ENCODE data around the gene ASB18. TPM values are rescaled to one million over a fixed set of nuclear protein-coding genes. Genes with fewer than 3 reads are reported as not detected.

The ASB18 gene
- total and polyA plus RNA-seq, 2 donors (not counting 3 experiments of a cell fraction or from before 2014, with no cell fraction given), result not detected

- intact Hi-C loops (cut with micrococcal nuclease), result no loop called here
- dilution Hi-C loops (cut with MboI; ENCODE audit: extremely low pct_ligation_motif_present, low sequenced_read_pairs), result no loop called here
- ChIA-PET POLR2A (no interaction called here), CTCF (interaction anchor here (1.6 kb wide), 1 partner anchor 527 kb away, joined by 4 read pairs; no protein-coding TSS in a partner anchor)
- no peaks in the 10 kb centered on the region for H3K4me1 ChIP-seq (ENCODE audit: control insufficient read depth, extremely low read depth, insufficient read depth, low read length)
- H3K4me3 ChIP-seq (replicated peaks in 1 of 3; ENCODE audit: insufficient read depth in 1 of 3, low read depth in 1 of 3, low read length in 3 of 3), result no peak overlapping the region
- BruUV-seq (replicated peaks), result no TSS peak
- no peaks in the 10 kb centered on the region for H3K79me2 ChIP-seq (ENCODE audit: control insufficient read depth, insufficient read depth, low read length)
- FAIRE-seq (no peak), DNase-seq (ENCODE audit: low read depth, low spot score) (no peak)
- no peaks in the 10 kb centered on the region for H3K36me3 ChIP-seq (ENCODE audit: control insufficient read depth in 2 of 2, extremely low read depth in 1 of 2, insufficient read depth in 2 of 2, low read length in 2 of 2)
- TF ChIP-seq POLR2AphosphoS5 (IDR thresholded peaks at IDR 0.05; ENCODE audit: insufficient read depth, low read depth, low read length), result no peak
- no peak for TF ChIP-seq POLR2A (IDR thresholded peaks at IDR 0.05; ENCODE audit: low read depth, low read length)
- TF ChIP-seq MYC (IDR thresholded peaks at IDR 0.05; ENCODE audit: low read depth, low read length), result no peak
- no peak for TF ChIP-seq FOS (IDR thresholded peaks at IDR 0.05; ENCODE audit: borderline replicate concordance, insufficient read depth, low read length)
- TF ChIP-seq CTCF (IDR thresholded peaks at IDR 0.05; ENCODE audit: extremely low read depth in 1 of 2, insufficient read depth in 1 of 2, low read depth in 1 of 2, low read length in 2 of 2), result no peak
- TF ChIP-seq EZH2 (IDR thresholded peaks at IDR 0.05; ENCODE audit: borderline replicate concordance, low read depth, low read length, severe bottlenecking), result no peak
- TF ChIP-seq JUN (IDR thresholded peaks at IDR 0.05; ENCODE audit: borderline replicate concordance, insufficient read depth, insufficient read length, low read depth), result no peak
- no peaks in the 10 kb centered on the region for H3K9me3 ChIP-seq (replicated peaks; ENCODE audit: control insufficient read depth, insufficient read depth, low read length)
- no peaks in the 10 kb centered on the region for H3K27me3 ChIP-seq (ENCODE audit: control insufficient read depth in 2 of 2, insufficient read depth in 2 of 2, low read length in 2 of 2)
- no peak overlapping the region for H3K9ac ChIP-seq (replicated peaks; ENCODE audit: extremely low read depth, insufficient read depth, low read length)
- H3K9me1 ChIP-seq (replicated peaks; ENCODE audit: control insufficient read depth, extremely low read depth, insufficient read depth, low read length), result no peaks in the 10 kb centered on the region
- no peaks in the 10 kb centered on the region for H4K20me1 ChIP-seq (replicated peaks; ENCODE audit: control insufficient read depth, extremely low read depth, insufficient read depth, low read length)
- no peak overlapping the region for H3K4me2 ChIP-seq (ENCODE audit: insufficient read depth, low read length)
- H2AFZ ChIP-seq (ENCODE audit: low read depth, low read length), result no peak overlapping the region
- no peak overlapping the region for H3K27ac ChIP-seq (ENCODE audit: insufficient read depth, low read depth, low read length)
Measured at GRCh38 chr2:236305964-236306605, 41.9 kb upstream of the ASB18 start.

Measured in endothelial cell of umbilical vein (primary cell).